ENCODE data around the gene ENTPD1.
A peak's percentile ranks its signal among the peaks of the same experiment; 100 is the strongest.

Gene ENTPD1

DNA sequence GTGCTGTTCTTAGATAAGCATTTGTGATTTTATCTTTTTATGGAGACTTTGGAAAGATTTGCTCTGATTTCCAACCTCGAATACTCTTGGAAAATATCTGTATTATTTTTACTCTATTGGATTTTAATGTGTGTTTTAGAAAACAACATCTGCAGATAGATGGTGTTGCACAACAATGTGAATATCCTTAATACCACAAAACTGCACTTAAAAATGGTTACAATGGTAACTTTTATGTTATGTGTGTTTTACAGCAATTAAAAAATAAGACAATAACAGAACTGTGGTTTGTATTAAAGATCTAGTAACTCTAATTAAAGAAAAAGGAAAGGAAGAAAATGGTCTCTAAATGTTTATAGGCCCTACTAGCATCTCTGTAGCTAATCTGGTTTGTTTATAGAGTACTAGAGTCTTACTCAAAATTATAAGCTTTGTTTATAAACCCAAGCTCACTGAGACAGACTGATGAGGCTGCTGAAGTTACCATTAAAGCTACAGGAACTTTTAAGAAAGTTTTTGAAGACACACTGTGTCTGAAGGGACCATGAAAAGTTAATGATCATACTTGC lies 77.2 kb downstream of the ENTPD1 start:
- no peak for FAIRE-seq

DNA sequence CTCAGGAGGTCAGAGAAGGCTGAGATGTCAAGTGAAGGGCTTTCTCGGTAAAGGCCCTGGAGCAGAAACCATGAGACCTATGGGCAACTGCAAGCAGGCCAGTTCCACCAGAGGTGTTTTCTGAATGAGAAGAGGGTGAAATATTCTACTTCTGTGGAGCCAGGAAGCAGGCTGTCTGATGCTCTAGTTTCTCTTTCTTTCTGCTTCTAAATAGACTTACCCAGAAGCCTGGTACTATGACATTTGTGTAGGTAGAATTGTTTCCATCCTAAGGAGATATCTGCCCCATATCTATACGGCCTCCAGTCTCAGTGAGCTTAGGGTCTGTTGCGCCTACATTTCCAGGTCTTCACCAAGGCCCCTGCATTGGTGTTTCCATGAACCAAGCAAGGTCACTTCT lies 78.4 kb downstream of the ENTPD1 start:
- no peak for FAIRE-seq

DNA sequence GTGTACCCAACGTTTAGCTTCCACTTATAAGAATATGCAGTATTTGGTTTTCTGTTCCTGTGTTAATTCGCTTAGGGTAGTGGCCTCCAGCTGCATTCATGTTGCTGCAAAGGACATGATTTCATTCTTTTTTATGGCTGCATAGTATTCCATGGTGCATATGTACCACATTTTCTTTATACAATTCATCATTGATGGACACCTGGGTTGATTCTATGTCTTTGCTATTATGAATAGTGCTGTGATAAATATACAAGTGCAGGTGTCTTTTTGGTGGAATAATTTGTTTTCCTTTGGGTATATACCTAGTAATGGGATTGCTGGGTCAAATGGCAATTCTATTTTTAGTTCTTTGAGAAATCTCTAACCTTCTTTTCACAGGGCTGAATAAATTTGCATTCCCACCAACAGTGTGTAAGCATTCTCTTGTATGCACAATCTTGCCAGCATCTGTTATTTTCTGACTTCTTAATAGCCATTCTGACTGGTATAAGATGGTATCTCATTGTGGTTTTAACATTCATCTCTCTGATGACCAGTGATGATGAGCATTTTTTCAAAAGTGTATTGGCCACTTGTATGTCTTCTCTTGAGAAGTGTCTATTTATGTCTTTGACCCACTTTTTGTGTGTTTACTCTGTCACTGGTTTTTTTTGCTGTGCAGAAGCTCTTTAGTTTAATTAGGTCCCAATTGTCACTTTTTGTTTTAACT lies 79.3 kb downstream of the ENTPD1 start:
- no peak for FAIRE-seq

DNA sequence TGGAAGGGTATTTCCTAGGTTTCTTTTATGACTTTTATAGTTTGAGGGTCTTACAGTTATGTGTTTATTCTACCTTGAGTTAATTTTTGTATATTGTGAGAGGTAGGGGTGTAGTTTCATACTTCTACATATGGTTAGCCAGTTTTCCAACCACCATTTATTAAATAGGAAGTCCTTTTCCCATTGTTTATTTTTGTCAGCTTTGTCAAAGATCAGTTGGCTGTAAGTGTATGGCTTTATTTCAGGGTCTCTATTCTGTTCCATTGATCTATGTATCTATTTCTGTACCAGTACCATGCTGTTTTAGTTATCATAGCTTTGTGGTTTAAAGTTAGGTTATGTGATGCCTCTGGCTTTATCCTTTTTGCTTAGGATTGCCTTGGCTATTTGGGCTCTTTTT lies 79.9 kb downstream of the ENTPD1 start:
- FAIRE-seq: no peak

DNA sequence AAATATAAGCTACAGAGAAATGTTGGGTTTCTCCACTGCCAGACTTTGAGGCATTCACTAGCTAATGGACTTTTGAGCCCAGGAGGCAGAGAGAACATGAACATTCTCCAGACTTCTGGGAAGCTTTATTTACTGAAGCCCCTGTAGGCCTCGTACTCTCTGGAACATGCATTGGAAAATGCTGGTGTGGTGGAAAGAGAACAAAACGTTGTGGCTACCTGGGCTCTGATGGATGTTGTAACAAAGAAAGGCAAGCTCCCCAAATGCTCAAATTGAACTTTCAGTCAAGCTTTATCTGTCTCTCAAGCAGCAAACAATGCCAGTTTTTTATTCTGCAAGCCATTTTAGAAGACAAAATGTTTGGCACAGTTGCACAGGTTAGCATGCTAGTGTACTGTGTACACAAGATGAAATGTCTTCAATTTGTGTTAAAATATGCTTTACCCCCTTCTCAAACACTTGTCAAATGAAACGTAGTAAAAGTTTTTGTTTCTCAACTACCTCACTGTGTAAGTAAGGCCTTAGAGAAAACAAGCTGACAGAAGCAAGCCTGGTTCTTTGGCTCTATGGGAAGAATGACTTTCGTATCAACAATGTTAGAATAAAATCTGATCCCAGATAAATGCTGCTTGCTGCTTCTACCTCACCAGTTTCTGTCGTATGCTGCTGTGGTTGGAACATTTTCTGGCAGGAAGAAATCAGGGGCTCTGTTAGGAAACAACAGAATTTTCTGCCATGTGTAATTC lies 80.8 kb downstream of the ENTPD1 start:
- no peak for FAIRE-seq

DNA sequence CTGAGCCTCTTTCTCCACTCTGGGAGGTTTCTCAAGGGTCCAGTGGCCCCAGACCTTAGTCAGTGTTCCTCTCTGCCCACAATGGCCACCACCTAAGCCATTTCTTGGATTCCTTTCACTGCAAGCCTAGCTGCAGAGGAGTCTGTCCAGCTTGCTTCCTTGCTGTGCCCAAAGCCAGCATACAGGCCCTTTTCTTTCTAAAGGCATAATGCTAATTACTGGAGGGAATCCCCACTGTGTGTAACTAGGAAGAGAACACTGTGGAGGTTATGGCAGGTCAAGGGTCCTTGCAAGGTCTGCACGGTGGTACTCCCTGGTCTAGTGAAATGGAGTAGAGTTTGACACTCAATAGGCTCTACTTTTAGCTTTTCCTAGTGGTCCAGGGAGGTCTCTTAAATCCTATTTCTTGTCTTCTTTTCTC lies 81.4 kb downstream of the ENTPD1 start:
- no peak for FAIRE-seq

DNA sequence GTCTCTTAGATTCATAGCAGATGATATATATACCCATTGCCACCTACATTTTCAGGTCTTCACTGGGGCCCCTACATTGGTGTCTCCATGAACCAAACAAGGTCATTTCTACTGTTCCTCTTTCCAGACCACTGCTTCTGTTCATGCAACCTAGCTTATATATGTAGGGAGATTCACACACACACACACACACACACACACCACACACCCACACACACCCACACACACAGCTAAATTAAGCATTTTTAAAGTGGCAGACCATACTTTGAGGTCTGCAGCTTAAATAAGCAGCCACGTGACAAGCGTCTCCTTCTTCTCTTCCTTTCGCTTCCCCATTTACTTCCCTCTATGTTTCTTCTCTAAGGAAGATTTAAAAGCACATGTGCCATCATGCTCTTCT lies 81.8 kb downstream of the ENTPD1 start:
- no peak for FAIRE-seq

DNA sequence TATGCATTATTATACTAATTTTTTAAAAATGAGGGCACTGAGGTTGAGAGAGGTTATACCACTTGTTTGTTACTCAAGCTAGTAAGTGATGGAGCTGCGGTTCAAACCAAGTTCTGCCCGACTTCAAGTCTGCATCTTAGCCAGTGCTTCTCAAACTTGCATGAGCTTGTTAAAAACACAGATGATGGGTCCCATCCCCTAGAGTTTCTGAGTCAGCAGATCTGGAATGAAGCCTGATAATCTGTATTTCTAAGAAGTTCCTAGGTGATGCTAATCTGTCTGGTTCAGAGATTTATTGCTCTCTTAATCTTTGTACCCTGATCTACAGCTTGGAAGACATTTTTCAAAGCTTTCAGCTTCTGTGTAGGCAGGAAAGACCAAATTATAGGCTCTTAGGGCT lies 84.2 kb downstream of the ENTPD1 start:
- no peak for FAIRE-seq

DNA sequence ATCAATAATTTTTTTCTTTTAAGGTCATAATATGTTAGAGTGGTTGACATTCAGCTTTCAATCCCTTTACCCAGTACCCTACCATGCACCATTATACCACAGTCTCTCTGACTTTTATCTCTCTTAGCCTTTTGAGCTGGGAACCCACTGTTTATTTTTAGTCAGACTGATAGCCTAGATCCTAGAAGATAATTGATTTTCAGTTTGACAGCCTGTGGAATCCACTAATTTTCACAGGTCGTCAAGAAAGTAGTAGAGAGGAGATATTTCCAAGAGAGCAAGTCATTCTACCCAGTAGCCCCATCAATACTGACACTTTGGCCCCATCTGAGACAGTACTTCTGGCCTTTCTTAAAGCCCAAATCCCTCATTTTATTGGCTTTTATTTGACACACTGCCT lies 84.7 kb downstream of the ENTPD1 start:
- no peak for FAIRE-seq

DNA sequence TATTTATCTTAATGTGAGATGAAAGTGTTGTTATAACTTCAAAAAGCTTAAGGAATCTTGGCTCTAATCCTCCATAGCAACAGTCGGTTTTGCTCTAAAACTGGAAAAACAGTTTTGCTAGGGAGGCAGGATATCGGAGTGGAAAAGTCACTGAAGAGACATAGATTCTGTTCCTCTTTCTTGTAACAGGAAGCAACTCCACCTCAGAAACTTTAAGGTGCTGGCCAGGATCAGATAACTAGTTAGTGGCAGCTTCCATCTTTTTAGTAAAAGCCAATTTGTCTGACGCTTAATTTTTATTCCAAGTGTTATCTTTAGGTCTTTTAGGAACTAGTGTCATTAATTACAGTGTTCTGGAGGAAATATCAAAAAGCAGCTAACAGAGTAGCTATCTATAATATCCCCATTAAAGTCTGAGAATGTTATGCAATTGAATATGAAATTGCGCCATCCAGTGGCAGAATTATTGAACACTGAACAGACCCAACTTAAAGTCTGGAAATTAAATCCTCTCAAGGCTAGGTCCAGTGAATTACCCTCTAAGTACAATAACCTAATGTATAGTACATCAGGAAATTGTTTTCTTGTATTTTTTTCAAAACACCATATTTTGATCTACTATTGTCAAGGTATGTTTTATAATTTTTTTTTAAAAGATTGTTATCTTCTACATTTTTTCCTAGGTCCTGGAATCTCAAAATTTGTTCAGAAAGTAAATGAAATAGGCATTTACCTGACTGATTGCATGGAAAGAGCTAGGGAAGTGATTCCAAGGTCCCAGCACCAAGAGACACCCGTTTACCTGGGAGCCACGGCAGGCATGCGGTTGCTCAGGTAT lies 85.9 kb downstream of the ENTPD1 start:
- peak; percentile 81 for FAIRE-seq

DNA sequence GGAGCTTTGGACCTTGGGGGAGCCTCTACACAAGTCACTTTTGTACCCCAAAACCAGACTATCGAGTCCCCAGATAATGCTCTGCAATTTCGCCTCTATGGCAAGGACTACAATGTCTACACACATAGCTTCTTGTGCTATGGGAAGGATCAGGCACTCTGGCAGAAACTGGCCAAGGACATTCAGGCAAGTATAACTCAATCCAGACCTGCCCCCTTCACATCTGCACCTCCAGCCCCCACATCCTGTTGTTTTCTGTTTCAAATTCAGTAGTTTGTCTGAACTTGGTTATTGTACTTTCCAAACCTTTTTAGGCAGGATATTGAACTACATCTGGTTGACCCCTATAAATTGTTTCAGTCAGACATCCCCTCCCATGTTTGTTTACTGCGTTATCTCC lies 89.4 kb downstream of the ENTPD1 start:
- FAIRE-seq: no peak

DNA sequence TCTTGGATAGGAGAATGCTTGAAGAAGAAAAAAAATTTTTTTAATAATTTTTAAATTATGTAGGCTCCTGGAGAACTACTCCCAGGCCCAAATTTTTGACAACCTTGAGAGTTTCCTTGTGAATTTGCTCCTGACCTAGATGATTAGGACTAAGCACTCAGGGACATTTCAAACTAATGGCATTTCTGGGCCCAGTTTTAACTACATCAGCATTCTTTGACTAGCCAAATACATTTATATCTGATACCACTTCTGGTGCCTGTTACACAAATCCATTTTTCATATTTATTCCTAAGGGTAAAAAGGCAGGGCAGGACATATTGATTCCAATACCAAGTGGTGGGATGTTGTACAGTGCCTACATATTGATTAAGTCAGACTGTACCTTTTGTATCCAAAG lies 91.0 kb downstream of the ENTPD1 start:
- no peak for FAIRE-seq

DNA sequence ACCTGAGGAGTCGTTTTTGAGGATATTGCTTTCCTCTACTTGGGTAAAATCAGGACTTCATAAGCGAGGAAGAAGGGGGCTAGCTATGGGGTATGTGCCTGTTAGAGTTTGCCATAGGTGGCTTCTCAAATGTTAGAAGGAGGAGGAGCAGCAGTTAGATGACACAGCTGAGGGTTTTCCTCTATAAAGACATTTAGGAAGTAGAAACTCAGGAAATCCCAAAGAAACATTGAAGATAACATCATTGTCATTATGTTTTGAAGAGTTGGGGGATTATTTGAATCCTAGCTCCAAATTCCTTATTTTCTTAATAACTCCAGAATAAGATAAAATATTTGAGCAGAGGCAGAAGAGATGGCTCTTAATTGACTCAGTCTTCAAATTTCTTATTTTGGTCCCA lies 92.9 kb downstream of the ENTPD1 start:
- no peak for FAIRE-seq

DNA sequence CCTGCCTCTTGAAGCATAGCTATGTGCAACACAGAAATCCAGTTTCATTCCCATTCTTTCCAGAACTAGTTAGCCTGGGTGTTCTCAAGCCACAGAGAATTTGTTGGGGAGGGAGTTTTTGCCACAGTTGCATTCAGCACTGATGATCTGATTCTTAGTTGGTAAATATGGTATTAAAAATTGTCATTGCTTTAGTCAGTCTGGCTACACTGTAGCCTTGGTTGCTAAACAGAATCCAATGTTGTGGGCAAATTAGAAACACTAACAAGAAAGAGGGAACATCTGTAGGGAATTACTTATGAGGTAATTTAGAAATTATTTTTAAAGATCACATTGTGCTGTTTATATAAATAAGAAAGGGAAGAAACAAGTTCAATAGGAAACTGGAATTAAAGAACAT lies 94.8 kb downstream of the ENTPD1 start:
- FAIRE-seq: no peak

DNA sequence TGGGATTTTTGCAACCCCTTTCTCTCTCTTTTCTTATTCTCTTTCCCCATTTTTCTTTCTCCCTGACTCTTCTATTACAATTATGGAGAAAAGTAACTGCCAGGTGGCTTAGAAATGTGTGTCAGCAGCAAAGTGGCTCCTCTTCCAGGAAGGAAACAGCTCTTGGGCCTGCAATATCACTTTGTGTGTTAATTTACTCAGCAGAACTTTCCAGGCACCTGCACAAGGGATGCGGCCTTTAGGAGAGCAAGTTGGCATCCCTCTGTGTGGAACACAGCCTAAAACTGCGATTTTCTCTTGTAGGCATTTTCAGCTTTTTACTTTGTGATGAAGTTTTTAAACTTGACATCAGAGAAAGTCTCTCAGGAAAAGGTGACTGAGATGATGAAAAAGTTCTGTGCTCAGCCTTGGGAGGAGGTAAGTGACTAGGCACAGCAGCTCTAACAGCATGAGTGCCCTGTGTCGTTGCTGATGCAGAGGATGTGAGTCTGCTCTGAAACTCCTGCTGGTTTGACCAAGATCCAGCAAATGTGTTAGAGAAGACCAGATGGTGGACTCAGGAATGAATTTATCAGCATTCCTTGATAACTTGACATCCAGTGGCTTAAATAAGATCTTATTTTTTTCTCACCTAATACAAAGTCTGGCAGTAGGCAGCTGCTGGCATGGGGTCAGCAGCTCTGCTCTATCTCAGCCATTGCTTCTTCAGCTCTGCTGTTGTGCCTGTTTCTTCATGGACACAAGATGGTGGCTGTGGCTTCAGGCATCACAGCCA lies 104.4 kb downstream of the ENTPD1 start:
- FAIRE-seq: no peak

DNA sequence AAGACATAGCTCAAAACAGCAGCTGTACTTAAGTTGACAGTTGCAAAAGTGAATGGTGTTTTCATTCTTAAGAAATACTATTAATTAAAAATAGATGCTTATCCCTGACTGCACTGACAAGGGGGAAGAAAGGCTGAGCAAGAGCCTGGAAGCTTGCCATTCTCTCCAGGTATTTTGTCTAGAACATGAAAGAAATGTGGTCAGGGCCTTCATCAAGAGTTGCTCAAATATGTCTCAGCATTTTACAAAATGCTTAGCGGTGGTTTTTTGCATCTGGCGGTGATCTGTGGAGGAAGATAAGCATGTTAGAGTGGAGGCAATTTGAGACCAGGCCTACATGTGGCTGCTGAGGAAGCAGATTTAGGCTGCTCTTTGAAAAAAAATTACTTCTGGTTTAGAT lies 105.4 kb downstream of the ENTPD1 start:
- FAIRE-seq: no peak

DNA sequence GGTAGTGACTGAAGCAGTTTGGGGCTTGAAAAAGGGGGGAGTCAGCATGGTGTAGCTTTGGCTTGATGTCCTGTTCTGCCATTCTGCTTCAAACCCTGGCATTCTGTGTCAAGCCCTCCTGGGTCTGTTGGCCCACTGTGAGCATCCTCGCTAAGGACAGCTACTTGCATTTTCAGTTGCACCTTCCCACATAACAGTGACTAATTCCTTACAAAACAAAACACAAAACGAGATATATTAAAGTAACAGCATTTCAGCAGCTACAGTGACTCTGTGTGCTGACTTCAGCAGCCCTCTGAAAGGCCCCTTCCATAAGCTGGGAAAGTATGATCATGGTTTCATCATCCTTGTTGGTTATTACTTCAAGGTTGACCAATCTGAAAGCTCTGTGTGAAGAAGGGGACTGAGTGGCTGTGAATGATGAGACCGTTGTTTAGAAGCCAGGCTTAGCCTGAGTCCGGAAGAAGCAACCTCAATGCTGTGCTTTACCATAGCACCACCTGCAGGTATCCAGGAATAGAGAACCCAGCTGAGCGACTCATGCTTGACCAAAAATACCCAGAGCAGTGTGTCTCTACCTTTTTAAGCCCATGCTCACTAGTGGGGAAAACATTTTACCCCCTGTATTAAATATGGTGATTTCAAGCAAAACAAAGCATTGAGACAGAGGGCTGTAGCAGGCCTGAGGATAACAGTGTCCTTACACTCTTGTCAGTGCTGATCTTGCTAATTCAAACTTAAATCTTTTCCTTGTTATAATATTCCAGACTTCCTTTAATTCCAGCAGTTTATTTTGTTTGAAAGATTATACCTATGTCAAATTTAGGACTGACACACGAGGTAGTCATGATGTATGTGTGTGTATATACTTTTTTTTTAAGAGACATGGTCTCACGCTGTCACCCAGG lies 109.2 kb downstream of the ENTPD1 start:
- no peak for FAIRE-seq

DNA sequence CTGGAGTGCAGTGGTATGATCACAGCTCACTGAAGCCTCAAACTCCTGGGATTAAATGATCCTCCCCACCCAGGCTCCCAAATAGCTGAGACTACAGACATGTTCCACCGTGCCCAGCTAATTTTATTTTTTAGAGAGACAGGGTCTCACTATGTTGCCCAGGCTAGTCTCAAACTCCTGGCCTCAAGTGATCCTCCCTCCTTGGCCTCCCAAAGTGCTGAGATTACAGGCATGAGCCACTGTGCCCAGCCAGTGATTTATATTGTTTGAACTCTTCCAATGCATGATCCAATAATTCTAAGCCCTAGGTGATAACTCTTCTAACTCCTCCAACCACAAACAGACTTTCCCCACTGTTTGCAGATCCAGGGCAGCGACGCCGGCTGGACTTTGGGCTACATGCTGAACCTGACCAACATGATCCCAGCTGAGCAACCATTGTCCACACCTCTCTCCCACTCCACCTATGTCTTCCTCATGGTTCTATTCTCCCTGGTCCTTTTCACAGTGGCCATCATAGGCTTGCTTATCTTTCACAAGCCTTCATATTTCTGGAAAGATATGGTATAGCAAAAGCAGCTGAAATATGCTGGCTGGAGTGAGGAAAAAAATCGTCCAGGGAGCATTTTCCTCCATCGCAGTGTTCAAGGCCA lies 110.0 kb downstream of the ENTPD1 start:
- no peak for FAIRE-seq

DNA sequence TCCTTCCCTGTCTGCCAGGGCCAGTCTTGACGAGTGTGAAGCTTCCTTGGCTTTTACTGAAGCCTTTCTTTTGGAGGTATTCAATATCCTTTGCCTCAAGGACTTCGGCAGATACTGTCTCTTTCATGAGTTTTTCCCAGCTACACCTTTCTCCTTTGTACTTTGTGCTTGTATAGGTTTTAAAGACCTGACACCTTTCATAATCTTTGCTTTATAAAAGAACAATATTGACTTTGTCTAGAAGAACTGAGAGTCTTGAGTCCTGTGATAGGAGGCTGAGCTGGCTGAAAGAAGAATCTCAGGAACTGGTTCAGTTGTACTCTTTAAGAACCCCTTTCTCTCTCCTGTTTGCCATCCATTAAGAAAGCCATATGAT lies 110.5 kb downstream of the ENTPD1 start:
- no peak for FAIRE-seq

DNA sequence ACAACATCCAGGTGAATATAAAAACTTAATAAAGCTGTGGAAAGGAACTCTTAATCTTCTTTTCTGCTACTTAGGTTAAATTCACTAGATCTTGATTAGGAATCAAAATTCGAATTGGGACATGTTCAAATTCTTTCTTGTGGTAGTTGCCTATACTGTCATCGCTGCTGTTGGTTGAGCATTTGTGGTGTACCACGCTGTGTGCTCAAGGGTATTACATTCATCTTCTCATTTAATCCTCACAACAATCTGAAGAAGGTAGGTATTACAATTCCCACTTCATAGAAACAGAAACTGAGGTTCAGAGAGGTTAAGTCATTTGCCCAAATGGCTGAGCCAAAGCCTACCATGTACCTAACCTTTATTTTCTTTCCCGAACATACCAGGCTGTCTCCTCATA lies 111.9 kb downstream of the ENTPD1 start:
- no peak for FAIRE-seq

DNA sequence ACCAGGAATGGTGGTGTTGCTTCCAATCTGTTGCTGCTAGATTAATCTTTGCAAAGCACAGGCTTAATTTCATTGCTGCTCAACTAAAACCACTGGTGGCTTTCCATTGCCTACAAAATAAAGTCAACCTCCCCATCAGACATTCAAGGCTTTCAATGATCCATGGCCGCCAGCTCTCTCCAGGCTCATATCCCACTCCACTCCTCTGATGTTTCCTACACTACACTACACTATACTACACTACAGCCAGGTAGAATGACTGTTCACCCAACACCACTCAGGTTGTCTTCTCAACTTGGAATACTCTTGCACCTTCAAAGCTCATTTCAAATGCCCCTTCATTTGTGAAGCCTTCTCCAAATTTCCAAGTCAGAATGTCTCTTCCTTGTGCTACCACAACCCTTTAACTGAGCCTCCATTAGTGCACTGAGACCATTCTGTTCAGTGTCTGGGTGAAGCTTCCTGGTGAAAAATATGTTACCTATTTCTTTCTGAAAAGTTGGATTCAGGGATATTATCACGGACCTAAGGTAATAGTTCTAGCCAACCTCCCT lies 116.3 kb downstream of the ENTPD1 start:
- FAIRE-seq: no peak

Data from islet of Langerhans (tissue), 1 donor.